Measurements from ENCODE around the gene HMGA1. TPM values are rescaled to one million over a fixed set of nuclear protein-coding genes. Genes with fewer than 3 reads are reported as not detected.

HMGA1 gene
- total RNA-seq (10 to 100 TPM in 2 of 4 donors, 1 to 10 TPM in 2; 6.9 to 12.1 (median 9.4) TPM), polyA plus RNA-seq (100 to 1,000 TPM in 2 of 3 donors, 10 to 100 TPM in 1; 89.7 to 311 (median 111) TPM)

DNA sequence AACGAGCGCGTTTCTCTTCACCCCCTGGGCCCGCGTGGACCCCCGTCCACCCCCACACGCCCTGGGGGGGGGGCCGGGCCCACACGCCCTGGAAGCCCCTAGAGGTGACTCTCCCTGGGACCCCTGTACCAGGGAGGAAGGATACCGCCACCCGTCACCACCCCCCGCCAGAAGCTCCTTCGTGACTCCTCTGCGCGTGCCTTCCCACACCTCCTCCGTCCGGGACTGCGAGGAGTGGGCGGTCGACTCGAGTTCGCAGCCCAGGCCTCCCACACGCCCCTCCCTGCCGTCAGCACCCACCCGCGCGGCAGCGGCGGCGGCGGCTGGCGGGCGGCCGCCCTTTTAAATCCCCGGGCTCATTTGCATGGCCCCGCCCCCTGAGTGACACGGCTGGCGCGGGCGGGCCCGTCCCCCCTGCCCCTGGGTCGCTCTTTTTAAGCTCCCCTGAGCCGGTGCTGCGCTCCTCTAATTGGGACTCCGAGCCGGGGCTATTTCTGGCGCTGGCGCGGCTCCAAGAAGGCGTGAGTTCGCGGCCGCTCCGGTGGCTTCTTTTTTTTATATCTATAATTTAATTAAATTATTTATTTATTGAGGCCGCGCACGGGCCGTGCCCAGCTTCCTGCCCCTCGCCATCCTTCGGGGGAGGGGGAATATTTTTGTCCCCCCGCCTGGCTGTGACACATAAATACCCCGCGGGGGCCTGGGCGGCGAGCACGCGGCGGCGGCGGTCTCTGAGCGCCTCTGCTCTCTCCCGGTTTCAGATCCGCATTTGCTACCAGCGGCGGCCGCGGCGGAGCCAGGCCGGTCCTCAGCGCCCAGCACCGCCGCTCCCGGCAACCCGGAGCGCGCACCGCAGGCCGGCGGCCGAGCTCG, at the start of gene HMGA1:
HMGA1 (plus strand) TSS at position 431 of the 873 bp plus-strand sequence. CDS start 3,908 bp downstream, outside the sequence.
- TF ChIP-seq EP300 (IDR thresholded peaks at IDR 0.05): no peak
- peak; percentile 57 to 91 (median 85) for TF ChIP-seq POLR2AphosphoS5 (IDR thresholded peaks at IDR 0.05)
- TF ChIP-seq CTCF (IDR thresholded peaks at IDR 0.05): no peak
- TF ChIP-seq POLR2A (IDR thresholded peaks at IDR 0.05): peak; percentile 39 to 82
- H3K27me3 ChIP-seq: no peaks in the 10 kb centered on the region
- no peaks in the 10 kb centered on the region for H3K9me3 ChIP-seq
- H3K36me3 ChIP-seq: peaks cover 0 to 4% (median 0%) of the 10 kb centered on the region in 4 donors
- intact Hi-C loops (cut with DNase I): loop anchor here (1.0 kb wide), 2 partner anchors 12 to 40 kb away; no protein-coding TSS in a partner anchor
- WGBS, 2 donors: 1% methylated on average over 91 of the region's 91 CpGs
- peak; percentile 95 for DNase-seq
- H3K4me3 ChIP-seq: peak within 1 kb of the TSS; percentile 65 to 81 (median 72)
- peaks cover 0 to 27% (median 18%) of the 10 kb centered on the region in 4 donors for H3K4me1 ChIP-seq
- peak within 1 kb of the TSS; percentile 88 to 95 (median 93) for H3K27ac ChIP-seq

DNA sequence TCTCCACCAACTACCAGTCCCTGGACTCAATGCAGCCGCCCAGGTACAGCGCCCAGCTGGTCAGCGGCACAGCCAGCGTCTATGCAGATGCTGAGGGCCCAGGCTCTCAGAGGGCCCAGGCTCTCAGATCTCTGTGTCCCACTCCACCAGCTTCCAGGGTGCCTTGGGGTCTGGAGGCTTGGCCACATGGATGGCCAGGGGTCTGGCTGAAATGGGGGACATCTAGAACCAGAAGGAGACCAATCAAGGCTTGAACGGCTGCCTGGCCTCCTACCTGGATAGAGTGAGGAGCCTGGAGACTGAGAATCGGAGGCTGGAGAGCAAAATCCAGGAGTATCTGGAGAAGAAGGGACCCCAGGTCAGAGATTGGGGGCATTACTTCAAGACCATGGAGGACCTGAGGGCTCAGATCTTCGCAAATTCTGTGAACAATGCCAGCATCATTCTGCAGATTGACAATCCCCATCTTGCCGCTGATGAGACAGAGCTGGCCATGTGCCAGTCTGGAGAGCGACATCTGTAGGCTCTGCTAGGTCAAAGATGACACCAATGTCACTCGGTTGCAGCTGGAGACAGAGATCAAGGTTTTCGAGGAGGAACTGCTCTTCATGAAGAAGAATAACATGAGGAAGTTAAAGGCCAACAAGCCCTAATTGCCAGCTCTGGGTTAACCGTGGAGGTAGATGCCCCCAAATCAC, 46.7 kb upstream of the HMGA1 start:
- H3K9me3 ChIP-seq: no peaks in the 10 kb centered on the region
- no peaks in the 10 kb centered on the region for H3K4me1 ChIP-seq
- WGBS, 2 donors: 78 to 82% methylated on average over 12 of the region's 12 CpGs
- H3K4me3 ChIP-seq: no peak overlapping the region
- no peak overlapping the region for H3K27ac ChIP-seq
- H3K27me3 ChIP-seq: no peaks in the 10 kb centered on the region
- no peak for DNase-seq
- intact Hi-C loops (cut with DNase I): no loop called here
- TF ChIP-seq POLR2A (IDR thresholded peaks at IDR 0.05): no peak
- no peak for TF ChIP-seq CTCF (IDR thresholded peaks at IDR 0.05)
- no peak for TF ChIP-seq EP300 (IDR thresholded peaks at IDR 0.05)
- no peak for TF ChIP-seq POLR2AphosphoS5 (IDR thresholded peaks at IDR 0.05)
- H3K36me3 ChIP-seq: no peaks in the 10 kb centered on the region

DNA sequence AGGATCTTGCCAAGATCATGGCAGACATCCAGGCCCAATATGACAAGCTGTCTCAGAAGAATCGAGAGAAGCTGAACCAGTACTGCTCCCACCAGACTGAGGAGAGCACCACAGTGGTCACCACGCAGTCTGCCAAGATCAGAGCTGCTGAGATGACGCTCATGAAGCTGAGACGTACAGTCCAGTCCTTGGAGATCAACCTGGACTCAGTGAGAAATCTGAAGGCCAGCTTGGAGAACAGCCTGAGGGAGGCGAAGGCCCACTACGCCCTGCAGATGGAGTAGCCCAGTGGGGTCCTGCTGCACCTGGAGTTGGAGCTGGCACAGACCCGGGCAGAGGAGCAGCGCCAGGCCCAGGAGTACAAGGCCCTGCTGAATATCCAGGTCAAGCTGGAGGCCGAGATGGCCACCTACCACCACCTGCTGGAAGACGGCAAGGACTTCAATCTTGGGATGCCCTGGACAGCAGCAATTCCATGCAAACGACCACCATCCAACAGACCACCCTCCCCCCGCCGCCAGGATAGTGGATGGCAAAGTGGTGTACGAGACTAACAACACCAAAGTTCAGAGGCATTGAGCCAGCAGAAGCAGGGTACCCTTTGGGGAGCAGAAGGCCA, 46.1 kb upstream of the HMGA1 start:
- intact Hi-C loops (cut with DNase I): no loop called here
- 89 to 90% methylated on average over 14 of the region's 14 CpGs for WGBS, 2 donors

More for the DNA sequence above, 46.1 kb upstream of the HMGA1 start:
- Histone ChIP-seq H3K4me3 (no peak overlapping the region), H3K27ac (no peak overlapping the region), H3K36me3 (no peaks in the 10 kb centered on the region), H3K4me1 (no peaks in the 10 kb centered on the region), H3K27me3 (no peaks in the 10 kb centered on the region), H3K9me3 (no peaks in the 10 kb centered on the region)
- TF ChIP-seq POLR2AphosphoS5 (IDR thresholded peaks at IDR 0.05): no peak
- TF ChIP-seq EP300 (IDR thresholded peaks at IDR 0.05): no peak
- no peak for TF ChIP-seq POLR2A (IDR thresholded peaks at IDR 0.05)
- TF ChIP-seq CTCF (IDR thresholded peaks at IDR 0.05): no peak
- DNase-seq: no peak

All from sigmoid colon (tissue), 7 donors.